GM20431 (cell line): ENCODE measurements around the gene LONP2.
"Not testable (repeated sequence)": the region's sequence is repeated elsewhere in the genome, so short reads cannot be mapped to it uniquely, and the experiment has no call there.

Experiments used
- in situ Hi-C: fragments of 300-500 bp; cut with MseI, MboI; formaldehyde crosslinking; loops from one replicate; pipeline ENCODE4 v1.15.0; 2020; ENCODE audit warnings: low sequenced_read_pairs; ENCODE audit not compliant: unreplicated experiment

Gene LONP2

GRCh38 chr16:48232493-48233040, 11.5 kb upstream of the LONP2 start:
- in situ Hi-C loops = no loop called here

DNA sequence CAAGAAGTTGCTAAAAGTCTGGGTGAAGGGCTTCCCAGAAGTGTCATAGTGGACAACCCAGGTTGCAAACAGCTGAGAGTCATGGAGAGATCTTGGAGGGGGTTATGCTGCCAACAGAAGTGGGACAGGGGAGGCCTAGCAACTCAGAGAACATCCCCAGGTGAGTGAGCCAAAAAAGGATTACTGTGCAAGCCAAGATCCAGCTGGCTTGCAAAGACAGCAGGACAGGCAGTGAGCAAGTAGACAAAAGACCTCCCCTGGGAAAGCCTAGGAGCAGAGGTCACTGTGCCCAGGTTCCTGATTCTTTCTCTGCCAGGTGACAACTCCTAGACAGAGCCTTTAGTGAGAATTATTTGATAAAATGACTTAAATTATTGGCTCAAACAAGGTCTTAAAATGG, 9.5 kb upstream of the LONP2 start:
- in situ Hi-C loops = no loop called here

- in situ Hi-C loops = no loop called here
Measured at GRCh38 chr16:48235058-48235555, 9.0 kb upstream of the LONP2 start.

- in situ Hi-C loops = no loop called here
Measured at GRCh38 chr16:48235556-48236136, 8.5 kb upstream of the LONP2 start.

GRCh38 chr16:48236286-48236685, 7.8 kb upstream of the LONP2 start:
- in situ Hi-C loops = no loop called here

DNA sequence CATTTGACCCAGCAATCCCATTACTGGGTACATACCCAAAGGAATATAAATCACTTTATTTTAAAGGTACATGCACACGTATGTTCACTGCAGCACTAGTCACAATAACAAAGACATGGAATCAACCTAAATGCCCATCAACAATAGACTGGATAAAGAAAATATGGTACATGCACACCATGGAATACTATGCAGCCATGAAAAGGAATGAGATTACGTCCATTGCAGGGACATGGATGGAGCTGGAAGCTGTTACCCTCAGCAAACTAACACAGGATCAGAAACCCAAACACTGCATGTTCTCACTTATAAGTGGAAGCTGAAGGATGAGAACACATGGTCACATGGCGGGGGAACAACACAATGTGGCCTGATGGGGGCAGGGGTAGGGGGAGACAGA, 4.0 kb upstream of the LONP2 start:
- in situ Hi-C loops = not testable (repeated sequence)

DNA sequence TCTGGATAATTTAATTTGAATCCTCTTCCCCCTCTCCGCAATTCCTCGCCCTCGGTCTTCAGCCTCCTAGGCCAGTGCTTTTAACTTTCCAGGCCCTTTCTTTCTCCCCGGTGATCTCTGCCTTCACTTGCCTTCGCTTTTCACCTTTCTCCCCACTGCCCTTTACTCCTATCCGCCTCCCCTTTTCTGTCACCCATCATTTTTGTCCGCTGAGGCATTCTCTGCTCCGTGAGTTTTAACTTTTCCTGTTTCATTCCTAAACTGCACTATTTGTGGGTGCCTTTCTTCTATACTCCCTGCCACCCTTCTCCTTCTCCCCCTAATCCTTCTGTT, 729 bp downstream of the LONP2 start:
- in situ Hi-C loops = no loop called here

GRCh38 chr16:48246066-48246465, 2.0 kb downstream of the LONP2 start:
- in situ Hi-C loops = no loop called here

DNA sequence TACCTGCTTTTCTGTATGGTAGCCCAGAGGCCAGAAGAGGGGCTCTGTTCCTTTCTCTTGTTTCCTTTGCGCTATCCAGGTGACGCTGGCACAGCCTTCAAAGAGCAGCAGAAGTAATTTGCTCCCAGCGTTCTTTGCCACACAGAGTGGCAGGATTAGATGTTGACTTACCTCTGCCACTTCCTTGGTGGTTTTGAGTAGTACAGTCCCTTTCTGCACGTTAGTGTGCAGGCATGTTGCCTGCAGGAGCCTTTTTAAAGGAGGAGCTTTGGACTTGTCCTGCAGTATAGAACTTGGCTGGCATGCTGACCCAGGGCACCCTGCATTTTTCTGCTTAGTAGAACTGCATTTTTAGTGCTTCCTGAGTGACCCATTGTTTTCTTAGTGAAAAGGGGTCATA, 3.2 kb downstream of the LONP2 start, which contains the start of gene ABCC11:
ABCC11 (minus strand) TSS at position 229 of the 400 bp plus-strand sequence. CDS start 15,618 bp downstream, outside the sequence.
- in situ Hi-C loops = no loop called here

DNA sequence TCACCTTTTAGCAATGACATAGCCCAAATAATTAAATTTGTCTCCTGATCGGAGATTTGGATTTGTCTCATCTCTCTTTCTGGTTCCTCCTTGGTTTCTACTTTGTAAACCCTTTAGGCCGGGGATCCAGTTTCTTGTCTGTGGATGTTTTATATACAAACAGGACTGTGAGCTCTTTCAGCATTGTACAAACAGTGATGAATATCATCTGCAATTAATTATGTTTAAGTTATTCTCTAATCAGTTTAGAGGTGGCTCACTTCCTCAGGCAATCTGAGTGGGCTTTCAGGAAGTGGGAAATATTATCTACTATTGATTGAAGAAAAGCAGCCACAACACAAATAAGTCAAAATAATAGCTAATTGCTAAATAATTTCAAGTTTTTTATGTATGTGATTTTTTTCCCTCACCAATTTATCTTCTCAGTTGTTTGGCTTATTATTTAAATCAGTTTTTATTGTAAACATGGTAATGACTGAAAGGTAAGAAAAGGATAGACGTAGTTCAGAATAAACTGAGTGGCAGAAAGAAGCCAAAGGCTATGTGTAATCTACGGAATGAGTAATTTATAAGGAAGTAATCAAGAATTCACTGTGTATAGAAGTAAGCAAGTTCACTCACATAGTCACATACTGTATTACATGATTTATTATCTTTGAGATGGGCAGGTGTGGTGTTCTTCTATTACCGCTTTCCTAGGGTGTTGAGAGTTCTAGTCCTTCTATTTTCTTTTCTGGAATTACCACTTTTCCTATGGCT, 6.6 kb downstream of the LONP2 start:
- in situ Hi-C loops = no loop called here

GRCh38 chr16:48252013-48252412, 7.9 kb downstream of the LONP2 start:
- in situ Hi-C loops = no loop called here

DNA sequence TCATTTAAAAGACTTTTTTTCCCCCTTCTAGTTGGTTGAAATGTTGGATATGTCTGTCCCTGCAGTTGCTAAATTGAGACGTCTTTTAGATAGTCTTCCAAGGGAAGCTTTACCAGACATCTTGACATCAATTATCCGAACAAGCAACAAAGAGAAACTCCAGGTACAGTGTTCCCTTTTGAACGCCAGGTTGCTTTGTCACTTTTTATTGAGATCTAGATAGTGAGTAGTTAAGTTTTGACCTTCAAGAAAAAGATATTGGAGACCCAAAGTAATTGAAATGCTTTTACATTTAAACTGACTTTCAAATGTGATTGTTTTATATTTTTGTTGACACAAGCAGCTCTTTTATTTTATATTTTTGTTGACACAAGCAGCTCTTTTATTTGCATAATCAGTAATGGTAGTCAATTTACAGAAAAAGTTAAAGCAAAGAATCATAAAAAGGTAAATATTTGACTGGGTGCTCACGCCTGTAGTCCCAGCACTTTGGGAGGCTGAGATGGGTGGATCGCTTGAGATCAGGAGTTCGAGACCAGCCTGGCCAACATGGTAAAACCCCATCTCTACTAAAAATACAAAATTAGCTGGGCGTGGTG, 12.6 kb downstream of the LONP2 start:
- in situ Hi-C loops = no loop called here

- in situ Hi-C loops = no loop called here
Measured at GRCh38 chr16:48261569-48261968, 17.5 kb downstream of the LONP2 start.

DNA sequence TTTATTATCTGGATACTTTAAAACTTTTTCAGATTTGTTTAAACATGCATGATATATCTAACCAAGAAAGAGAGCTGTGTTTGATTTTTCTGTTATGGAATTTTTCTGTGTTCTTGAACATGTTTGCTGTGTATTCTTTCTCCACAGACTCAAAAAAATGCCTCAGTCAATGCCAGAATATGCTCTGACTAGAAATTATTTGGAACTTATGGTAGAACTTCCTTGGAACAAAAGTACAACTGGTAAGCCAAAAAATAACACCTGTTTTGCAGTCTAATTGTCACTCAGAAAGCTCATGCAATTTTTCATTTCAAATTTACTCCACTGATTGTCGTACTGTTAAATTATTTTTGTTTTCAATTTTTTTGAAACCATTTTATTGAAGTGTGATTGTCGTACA, 18.5 kb downstream of the LONP2 start:
- in situ Hi-C loops = no loop called here

GRCh38 chr16:48269011-48269410, 24.9 kb downstream of the LONP2 start:
- in situ Hi-C loops = no loop called here

DNA sequence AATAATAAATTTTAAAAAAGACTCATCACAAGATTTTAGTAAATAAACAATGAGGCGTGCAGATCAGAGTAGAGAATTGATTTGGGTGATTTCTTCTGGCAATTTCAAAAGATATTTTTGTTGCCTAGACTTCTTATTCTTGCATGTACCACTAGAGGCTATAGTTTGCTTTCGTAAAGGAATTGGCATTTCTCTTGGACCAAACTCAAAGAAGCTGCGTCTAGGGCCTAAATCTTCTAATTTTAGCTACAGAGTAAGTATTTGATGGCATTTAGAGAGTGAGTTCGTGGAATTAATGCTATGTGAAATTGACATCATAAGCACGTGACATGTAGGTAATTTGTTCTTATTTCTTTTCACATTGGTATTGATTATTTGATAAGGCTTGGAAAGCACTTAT, 27.6 kb downstream of the LONP2 start:
- in situ Hi-C loops = no loop called here

- in situ Hi-C loops = no loop called here
Measured at GRCh38 chr16:48272837-48273421, 28.8 kb downstream of the LONP2 start.

DNA sequence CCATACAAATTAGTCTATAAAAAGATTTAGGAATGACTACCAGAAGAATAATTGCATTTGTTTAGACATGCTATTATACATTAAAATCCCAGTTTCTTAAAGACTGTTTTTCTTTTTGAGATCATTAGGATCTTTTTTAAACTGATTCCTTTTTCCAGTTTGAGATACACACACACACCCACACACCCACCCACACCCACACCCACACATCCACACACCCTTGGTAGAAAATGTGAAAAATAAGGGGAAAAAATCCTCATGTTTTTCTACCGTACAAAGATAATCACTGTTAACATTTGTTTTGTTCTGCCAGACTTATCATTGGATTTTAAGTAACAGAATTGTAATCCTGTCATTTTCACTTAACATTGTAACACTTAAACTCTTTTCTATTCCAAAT, 30.4 kb downstream of the LONP2 start:
- in situ Hi-C loops = no loop called here

- in situ Hi-C loops = no loop called here
Measured at GRCh38 chr16:48276102-48276501, 32.0 kb downstream of the LONP2 start.

- in situ Hi-C loops = no loop called here
Measured at GRCh38 chr16:48277158-48277557, 33.1 kb downstream of the LONP2 start.

DNA sequence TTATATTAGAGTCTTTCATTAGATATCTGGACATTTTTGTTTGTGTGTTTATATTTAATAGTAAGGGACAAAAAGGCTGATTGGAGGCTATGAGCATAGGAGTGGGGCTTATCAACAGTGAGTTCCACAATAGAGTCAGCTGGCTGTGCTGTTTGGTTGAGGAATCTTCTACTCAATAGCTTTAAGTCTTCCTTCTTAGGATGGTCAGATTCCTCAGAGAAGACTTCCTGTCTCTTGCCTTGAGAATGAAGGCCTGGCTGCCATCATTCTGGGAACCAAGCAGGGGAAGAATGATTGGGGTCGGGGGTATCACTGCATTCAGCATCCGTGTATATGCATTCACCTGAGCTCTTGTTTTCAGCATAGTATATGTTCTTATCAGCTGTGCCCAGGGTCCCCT, 35.1 kb downstream of the LONP2 start:
- in situ Hi-C loops = no loop called here
